HG03103 (cell line): ENCODE results near the gene RAI1.

Experiments
- ATAC-seq: cut with Tn5 transposase; IDR thresholded peaks from one replicate; pipeline ENCODE4 v1.9.1; 2021; ENCODE audit warnings: low read depth; ENCODE audit not compliant: unreplicated experiment

The RAI1 gene

GRCh38 chr17:17851103-17852002 lies 170.1 kb downstream of the RAI1 start:
- ATAC-seq, result no peak

- no peak for ATAC-seq
Observed at GRCh38 chr17:17852930-17853329, 171.7 kb downstream of the RAI1 start.

GRCh38 chr17:17853811-17854447 lies 172.7 kb downstream of the RAI1 start:
- ATAC-seq, result no peak

DNA sequence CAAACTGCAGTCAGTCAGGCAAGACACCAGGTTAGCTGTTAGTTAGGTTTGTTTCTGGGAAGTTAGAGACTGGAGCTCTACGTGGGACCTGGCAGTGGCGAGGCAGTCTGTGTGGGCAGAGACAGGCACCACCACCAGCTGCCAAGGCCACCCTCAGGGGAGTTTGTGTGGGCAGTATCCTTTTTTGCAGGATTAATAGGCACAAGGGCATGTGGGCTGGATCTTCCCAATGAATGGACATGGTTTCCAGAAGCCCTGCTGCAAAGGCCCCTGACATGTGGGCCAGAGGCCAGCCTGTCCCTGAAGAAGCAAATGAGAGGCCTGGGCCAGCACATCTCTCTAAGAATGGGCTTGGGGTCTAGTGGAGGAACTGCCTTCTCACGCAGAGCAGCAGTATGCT lies 174.7 kb downstream of the RAI1 start:
- ATAC-seq, result no peak

DNA sequence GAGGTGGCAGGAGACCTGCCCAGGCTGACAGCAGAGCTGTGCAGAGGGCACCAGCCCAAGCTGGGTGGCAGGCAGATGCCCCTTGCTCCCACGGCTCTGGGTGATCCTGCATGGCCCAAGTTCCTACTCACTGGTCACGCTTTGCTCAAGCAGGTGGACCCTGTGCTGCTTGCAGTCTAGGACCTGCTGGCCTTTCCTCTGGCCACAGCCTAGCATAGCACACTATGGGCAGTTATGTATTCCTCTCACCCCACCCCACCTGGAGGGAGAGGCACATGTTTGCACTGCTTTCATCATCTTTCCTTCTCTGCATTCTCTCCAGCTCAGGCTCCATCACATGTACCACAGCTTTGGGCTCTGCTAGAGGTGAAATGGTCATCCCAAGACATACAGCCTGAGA lies 175.1 kb downstream of the RAI1 start:
- no peak for ATAC-seq

GRCh38 chr17:17857496-17857895 lies 176.2 kb downstream of the RAI1 start:
- no peak for ATAC-seq

GRCh38 chr17:17859909-17860765 lies 178.9 kb downstream of the RAI1 start:
- no peak for ATAC-seq

GRCh38 chr17:17860766-17861107 lies 179.5 kb downstream of the RAI1 start:
- ATAC-seq, result no peak
